Central memory CD8-positive, alpha-beta T cell (primary cell): Measurements from ENCODE around the gene SH2B2.
A peak's percentile ranks its signal among the peaks of the same experiment; 100 is the strongest.

Source experiments
- ATAC-seq: fragments of 150-1000 bp; cut with Tn5 transposase; replicated peaks from 2 replicates; pipeline ENCODE4 v1.10.0; 2022; ENCODE audit warnings: mild to moderate bottlenecking, moderate FRiP score, moderate number of reproducible peaks; ENCODE audit not compliant: poor library complexity, severe bottlenecking; ENCODE audit errors: extremely low read depth
- DNase-seq, 2 donors: peaks; one replicate each; pipeline ENCODE4 v3.0.0; 2021; ENCODE audit warnings: low spot score in 2 of 2
- H3K27ac Mint-ChIP-seq: one replicate; pipeline ENCODE4 v1.8.0; 2022; ENCODE audit warnings: low read depth, mild to moderate bottlenecking, moderate library complexity, mixed read lengths
- H3K27me3 Mint-ChIP-seq: one replicate; pipeline ENCODE4 v1.8.0; 2022; ENCODE audit warnings: mixed read lengths
- H3K36me3 Mint-ChIP-seq: one replicate; pipeline ENCODE4 v1.8.0; 2022; ENCODE audit warnings: mild to moderate bottlenecking, moderate library complexity, mixed read lengths; ENCODE audit not compliant: insufficient read depth
- H3K4me1 Mint-ChIP-seq: one replicate; pipeline ENCODE4 v1.8.0; 2022; ENCODE audit warnings: mixed read lengths
- H3K4me3 Mint-ChIP-seq: one replicate; pipeline ENCODE4 v1.8.0; 2022; ENCODE audit warnings: mild to moderate bottlenecking, moderate library complexity, mixed read lengths
- H3K9me3 Mint-ChIP-seq: one replicate; pipeline ENCODE4 v1.8.0; 2022; ENCODE audit warnings: mixed read lengths

Gene SH2B2

DNA sequence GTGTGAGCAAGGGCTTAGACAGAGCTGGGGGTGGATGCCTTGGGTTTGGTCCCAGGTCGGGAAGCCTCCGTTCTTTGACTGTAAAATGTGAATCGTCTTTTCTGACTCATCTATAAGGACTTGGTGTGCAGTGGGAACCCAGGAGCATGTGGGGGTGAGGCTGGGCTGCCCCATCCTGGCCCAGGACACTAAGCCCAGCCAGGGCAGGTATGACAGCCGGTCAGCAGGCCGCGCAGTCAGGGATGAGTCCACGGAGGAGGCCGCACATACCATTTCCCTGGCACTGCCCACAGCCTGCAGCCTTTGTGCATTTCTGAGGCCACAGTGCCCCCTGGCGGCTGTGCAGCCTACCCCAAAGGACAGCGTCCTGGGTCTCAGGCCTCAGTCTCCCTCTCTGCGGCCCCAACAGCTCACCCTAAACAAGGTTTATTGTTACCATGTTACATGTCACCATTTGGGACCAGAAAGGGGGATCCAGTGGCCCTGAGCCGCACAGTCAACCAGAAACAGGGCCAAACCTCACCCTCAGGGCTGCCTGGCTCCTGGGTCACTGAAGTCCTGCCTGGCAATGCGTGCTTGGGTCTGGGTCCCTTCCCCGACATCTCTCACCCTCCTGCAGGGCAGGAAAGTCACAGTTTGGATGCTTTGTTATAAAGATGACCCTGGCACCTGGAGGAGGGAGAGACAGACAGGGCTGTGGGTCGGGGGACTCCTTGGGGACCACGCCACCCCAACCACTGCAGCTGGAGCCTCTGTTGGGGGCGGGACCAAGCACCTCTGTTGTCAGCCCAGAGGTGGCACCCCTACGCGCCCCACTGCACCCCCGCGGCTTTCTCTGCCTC lies 14.4 kb upstream of the SH2B2 start:
- H3K36me3 Mint-ChIP-seq, result peaks cover 4% of the 10 kb centered on the region
- H3K27ac Mint-ChIP-seq, result no peak overlapping the region
- H3K4me1 Mint-ChIP-seq, result peaks cover 4% of the 10 kb centered on the region
- H3K9me3 Mint-ChIP-seq, result no peaks in the 10 kb centered on the region
- ATAC-seq, result peak; percentile 71
- no peak overlapping the region for H3K4me3 Mint-ChIP-seq
- no peaks in the 10 kb centered on the region for H3K27me3 Mint-ChIP-seq
- peak; percentile 51 to 67 for DNase-seq

DNA sequence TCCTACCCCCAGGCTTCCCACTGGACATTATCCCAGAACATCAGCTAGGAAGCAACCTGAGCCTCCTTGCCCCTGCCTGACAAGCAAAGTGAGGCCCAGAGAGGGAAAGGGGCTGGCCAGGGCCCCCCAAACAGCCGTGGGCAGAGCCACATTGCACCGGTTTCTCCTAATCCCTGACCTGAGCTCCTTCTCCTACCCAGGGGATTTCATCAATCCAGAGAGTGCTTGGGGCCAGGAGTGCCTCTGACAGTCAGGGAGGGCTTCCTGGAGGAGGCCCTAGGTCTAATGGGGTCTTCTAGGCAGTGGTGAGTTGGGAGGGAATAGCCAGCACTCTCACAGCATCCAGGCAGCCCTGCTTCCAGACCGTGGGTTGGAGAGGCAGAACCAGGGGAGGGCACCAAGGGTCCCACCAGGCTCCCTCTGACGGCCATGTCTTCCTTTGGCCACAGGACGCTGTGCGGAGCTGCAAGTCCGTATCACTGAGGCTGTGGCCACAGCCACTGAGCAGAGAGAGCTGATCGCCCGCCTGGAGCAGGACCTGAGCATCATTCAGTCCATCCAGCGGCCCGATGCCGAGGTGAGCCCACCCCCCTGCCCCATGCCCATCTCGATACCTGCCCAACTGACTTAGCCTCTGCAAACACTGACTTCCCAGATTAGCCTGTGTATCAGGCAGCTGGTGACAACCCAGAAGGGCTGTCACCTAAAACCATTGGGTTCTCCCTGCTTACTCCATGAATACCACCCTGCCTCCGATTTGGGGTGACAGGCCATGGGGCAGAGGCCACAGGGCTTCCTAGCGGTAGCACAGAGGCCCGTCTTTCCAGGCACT lies 13.5 kb upstream of the SH2B2 start:
- ATAC-seq (no peak), DNase-seq (no peak)
- peaks cover 4% of the 10 kb centered on the region for H3K36me3 Mint-ChIP-seq
- H3K27ac Mint-ChIP-seq, result no peak overlapping the region
- H3K4me1 Mint-ChIP-seq, result peaks cover 4% of the 10 kb centered on the region
- no peaks in the 10 kb centered on the region for H3K9me3 Mint-ChIP-seq
- no peaks in the 10 kb centered on the region for H3K27me3 Mint-ChIP-seq
- no peak overlapping the region for H3K4me3 Mint-ChIP-seq

DNA sequence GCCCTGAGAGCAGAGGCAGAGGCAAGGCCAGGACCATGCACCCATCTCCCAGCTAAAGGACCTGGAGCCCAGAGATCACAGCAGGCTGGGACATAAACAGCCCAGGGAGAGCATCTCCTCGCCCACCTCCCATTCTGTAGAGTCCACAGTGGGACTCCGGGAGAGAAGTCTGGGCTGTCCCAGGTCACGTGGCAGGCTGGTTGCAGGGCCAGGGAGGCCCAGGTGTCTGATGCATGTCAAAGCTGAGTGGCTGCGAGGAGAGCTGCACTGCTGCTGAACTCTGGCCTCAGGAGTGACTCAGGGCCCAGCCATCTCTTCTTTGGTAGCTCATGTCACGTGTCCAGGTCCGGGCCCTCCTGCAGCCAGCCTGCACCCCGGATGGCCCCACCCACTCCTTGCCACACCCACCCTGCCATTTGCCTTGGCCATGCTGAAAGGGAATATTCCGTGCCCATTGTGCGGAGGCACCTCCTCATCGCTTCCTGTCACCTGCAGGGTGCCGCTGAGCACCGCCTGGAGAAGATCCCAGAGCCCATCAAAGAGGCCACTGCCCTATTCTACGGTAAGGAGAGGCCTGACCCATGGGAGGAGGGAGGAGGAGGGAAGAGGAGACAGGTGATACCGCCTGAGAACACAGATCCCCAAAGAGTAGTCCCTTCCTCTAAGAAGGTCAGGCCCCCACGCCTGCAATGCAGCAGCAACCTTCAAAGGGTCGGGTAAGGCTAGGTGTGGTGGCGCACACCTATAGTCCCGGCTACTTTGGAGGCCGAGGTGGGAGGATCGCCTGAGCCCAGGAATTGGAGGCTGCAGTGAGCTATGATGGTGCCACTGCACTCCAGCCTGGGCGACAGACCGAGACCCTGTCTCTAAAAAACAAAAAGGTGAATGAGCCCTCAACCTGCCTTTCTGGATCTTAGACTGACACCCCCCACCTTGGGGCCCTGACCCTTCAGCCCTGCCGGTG lies 12.6 kb upstream of the SH2B2 start:
- peaks cover 4% of the 10 kb centered on the region for H3K36me3 Mint-ChIP-seq
- DNase-seq (no peak), ATAC-seq (no peak)
- no peak overlapping the region for H3K4me3 Mint-ChIP-seq
- H3K4me1 Mint-ChIP-seq, result no peaks in the 10 kb centered on the region
- H3K27me3 Mint-ChIP-seq, result no peaks in the 10 kb centered on the region
- H3K9me3 Mint-ChIP-seq, result no peaks in the 10 kb centered on the region
- H3K27ac Mint-ChIP-seq, result no peak overlapping the region

DNA sequence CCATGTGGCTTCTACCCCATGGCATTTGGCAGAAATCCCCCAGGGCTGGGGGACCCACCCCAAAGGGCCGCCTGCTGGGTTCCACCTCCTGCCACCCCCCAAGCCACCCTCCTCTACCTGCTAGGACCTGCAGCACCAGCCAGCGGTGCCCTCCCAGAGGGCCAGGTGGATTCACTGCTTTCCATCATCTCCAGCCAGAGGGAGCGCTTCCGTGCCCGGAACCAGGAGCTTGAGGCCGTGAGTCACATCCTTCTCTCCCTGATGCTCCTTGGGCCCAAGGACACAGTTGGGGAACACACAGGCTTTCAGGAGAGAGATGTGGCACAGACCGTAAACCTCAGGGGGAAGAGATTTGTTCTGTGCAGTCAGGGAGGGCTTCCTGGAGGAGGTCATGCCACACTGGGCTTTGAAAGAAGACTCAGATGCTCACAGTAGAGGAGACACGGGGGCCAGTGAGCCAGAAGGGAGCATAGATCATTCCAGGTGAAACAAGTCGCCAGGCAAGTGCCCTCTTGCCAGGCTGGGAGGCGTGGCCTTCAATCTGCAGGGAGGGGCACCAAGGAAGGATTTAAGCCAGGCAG lies 11.5 kb upstream of the SH2B2 start:
- no peak overlapping the region for H3K4me3 Mint-ChIP-seq

DNA sequence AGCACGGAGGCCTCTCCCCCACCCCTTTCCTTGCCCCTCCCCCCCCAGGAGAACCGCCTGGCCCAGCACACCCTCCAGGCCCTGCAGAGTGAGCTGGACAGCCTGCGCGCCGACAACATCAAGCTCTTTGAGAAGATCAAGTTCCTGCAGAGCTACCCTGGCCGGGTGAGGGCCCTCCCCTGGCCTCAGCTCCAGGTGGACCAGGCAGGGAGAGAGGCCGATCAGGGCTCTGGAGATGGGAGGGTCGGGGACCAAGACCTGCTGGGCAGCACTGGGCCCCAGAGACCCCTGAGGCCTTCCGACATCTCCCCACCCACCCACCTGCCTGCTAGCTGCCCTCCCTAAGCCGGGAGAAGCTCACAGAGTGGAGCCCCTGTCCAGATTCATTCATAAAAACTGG lies 8.8 kb upstream of the SH2B2 start:
- Mint-ChIP-seq H3K36me3 (peaks cover under 1% of the 10 kb centered on the region), H3K9me3 (no peaks in the 10 kb centered on the region), H3K4me3 (no peak overlapping the region), H3K27ac (no peak overlapping the region), H3K27me3 (no peaks in the 10 kb centered on the region), H3K4me1 (no peaks in the 10 kb centered on the region)
- no peak for ATAC-seq
- DNase-seq, result no peak

More for the DNA sequence above, 11.5 kb upstream of the SH2B2 start:
- Mint-ChIP-seq H3K27ac (no peak overlapping the region), H3K9me3 (no peaks in the 10 kb centered on the region), H3K27me3 (no peaks in the 10 kb centered on the region), H3K36me3 (peaks cover 4% of the 10 kb centered on the region), H3K4me1 (no peaks in the 10 kb centered on the region)
- no peak for ATAC-seq
- DNase-seq, result no peak

DNA sequence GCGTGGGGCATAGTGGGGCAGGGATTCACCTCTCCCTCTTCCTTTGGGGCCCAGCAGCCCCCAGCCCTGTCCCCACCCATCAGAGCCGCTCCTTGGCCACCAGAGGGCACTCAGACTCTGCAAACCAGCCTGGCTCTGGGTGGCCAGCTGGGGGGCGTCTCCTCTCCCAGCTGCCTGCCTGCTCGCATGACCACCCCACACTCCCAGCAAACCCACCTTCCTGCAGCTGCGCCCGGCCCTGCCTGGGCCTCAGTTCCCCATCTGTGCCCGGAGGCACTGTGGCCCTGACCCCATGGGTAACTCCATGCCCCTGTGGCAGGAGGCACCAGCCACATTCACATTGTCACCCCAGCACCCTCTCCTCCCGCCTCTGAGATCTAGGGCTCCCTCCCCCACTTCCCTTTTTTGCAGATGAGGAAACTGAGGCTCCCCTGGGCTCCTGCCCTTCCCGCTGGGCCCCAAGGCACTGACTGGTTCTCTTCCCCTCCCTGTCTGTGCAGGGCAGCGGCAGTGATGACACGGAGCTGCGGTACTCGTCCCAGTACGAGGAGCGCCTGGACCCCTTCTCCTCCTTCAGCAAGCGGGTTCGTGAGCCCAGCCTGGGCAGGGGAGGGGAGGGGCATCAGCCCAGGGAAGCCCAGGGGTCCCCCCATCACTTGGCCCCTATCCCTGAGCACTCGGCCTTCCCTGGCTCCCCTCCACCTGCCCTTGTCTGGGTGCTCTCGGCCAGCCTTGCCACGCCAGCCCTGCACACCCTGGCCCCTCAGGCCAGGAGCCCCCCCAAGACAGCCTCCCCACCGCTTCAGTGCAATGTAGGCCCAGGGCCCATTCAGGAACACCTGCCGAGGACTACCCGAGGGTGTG lies 6.9 kb upstream of the SH2B2 start:
- Mint-ChIP-seq H3K4me3 (no peak overlapping the region), H3K9me3 (no peaks in the 10 kb centered on the region), H3K27me3 (no peaks in the 10 kb centered on the region), H3K36me3 (peaks cover 4% of the 10 kb centered on the region), H3K4me1 (peaks cover 4% of the 10 kb centered on the region), H3K27ac (peak overlapping the region; percentile 13)
- ATAC-seq, result peak; percentile 77
- peak in 1 of 2 donors; percentile 28 for DNase-seq

DNA sequence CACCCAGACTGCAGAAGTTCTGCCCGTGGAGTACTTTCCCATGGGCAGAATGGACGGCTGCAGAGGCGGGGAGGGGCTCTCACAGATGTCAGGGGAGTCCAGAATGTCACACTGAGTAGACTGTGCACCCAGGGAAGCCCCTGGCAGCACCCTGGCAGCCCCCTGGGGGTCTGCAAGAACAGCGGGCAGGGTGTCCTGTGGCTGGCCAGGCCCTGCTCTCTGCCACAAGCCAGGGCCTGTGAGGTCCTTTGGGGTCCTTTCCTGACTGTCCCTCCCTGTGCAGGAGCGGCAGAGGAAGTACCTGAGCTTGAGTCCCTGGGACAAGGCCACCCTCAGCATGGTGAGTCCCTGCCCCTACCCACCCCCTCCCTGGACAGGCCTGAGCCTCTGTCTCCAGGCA lies 6.1 kb upstream of the SH2B2 start:
- Mint-ChIP-seq H3K27ac (no peak overlapping the region), H3K4me1 (peaks cover 12% of the 10 kb centered on the region), H3K9me3 (no peaks in the 10 kb centered on the region), H3K4me3 (no peak overlapping the region), H3K27me3 (no peaks in the 10 kb centered on the region), H3K36me3 (peaks cover 6% of the 10 kb centered on the region)
- ATAC-seq, result no peak
- no peak for DNase-seq

DNA sequence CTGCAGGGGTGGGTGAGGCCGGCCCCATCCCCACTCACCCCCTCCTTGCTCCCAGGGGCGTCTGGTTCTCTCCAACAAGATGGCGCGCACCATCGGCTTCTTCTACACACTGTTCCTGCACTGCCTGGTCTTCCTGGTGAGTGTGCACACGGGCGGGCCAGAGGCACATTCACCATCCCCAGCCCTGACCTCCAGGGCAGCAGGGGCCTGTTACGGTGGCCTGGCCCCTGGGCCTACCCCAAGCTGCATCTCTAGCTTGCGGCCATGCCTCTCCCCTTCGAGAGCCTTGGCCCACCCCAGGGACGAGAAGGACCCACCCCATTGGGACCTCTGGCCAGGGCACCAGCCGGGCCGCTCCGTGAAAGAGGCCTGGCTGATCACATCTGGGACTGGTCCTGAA lies 4.9 kb upstream of the SH2B2 start:
- H3K27ac Mint-ChIP-seq, result no peak overlapping the region
- peaks cover 6% of the 10 kb centered on the region for H3K36me3 Mint-ChIP-seq
- H3K4me3 Mint-ChIP-seq, result no peak overlapping the region
- DNase-seq (no peak), ATAC-seq (no peak)
- no peaks in the 10 kb centered on the region for H3K27me3 Mint-ChIP-seq
- H3K4me1 Mint-ChIP-seq, result peaks cover 15% of the 10 kb centered on the region
- no peaks in the 10 kb centered on the region for H3K9me3 Mint-ChIP-seq

DNA sequence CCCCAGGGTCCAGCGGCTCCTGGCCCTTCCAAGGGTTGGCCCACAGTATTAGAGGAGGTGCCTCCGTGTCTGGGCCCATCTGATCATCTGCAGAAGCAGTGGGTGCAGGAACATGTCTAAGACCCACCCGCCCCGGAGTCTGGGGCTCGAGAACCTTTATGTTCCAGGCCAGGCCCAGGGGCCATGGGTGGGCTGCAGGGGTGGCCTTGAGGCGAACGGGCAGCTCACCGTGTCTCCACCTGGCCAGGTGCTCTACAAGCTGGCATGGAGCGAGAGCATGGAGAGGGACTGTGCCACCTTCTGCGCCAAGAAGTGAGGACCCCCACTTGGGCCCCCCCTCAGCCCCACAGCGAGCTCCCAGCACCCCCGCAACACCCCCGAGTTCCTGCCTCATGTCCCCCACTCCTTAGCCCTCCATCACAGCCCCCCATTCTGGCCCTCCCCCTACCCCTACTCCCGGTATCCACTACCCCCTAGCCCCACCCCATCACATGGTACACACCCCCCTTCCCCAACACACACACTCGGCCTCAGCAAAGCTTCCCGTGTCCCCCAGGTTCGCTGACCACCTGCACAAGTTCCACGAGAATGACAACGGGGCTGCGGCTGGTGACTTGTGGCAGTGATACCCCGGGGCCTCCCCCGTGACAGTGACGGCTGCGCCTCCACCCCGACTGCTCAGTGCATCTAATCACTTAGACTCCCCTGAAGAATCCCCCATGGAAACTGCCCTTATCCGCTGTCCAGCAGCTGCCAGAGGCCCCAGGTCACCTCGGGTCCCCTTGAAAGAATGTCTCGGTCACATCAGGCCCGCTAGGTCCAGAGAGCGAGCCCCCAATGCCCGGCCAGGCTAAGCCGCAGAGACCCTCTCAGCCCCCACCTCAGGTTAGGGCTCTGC lies 4.0 kb upstream of the SH2B2 start:
- Mint-ChIP-seq H3K9me3 (no peaks in the 10 kb centered on the region), H3K4me3 (no peak overlapping the region), H3K4me1 (peaks cover 15% of the 10 kb centered on the region), H3K27me3 (no peaks in the 10 kb centered on the region), H3K27ac (no peak overlapping the region), H3K36me3 (peaks cover 6% of the 10 kb centered on the region)
- ATAC-seq (no peak), DNase-seq (no peak)

DNA sequence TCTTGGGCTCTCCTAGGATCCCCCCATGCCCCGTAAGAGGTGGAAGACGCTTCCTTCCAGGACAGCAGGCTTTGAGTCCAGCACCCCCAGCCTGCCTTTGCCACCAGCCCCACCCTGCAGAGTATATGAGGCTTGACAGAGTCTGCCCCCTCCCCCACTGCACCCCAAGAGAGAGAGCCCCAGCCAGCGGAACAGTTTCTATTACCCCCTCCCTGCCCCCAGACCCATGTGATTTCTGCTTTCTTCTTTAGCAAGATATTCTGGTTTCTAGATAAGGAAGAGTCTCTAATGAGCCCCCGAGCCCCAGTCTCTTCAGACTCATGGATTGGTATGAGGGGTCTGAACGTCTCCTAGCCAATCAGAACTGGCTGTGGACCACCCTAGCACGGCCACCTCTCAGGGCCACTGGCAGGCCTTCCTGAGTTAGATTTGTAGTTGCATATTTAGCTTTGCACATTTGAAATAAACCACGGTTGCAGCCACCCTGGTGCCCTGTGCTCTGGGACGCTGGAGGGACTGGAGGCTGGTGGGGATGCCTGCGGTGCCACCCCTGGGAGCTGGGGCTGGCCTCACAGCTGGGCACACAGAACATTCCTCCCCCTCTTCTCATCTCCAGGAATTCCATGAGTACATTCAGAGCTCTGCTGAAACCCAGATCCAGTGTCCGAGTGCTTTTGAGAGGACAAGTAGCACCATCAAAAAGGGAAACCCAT lies 3.0 kb upstream of the SH2B2 start:
- Mint-ChIP-seq H3K4me3 (peak overlapping the region; percentile 80), H3K36me3 (peaks cover 6% of the 10 kb centered on the region), H3K27ac (no peak overlapping the region), H3K9me3 (no peaks in the 10 kb centered on the region), H3K27me3 (no peaks in the 10 kb centered on the region), H3K4me1 (peaks cover 15% of the 10 kb centered on the region)
- ATAC-seq (no peak), DNase-seq (no peak)
